NCI-H1417 treated with DMSO at 0.1 percent for 48 hours (cell line): ENCODE data around the gene DNAJB11.
"Not testable (repeated sequence)": the region's sequence is repeated elsewhere in the genome, so short reads cannot be mapped to it uniquely, and the experiment has no call there.

Source experiments
- DNase-seq: peaks from one replicate; lab custom pipeline; 2025; lab: John Stamatoyannopoulos, UW

The DNAJB11 gene

GRCh38 chr3:186570096-186570940 is at the start of gene DNAJB11:
Gene DNAJB11 (plus strand): TSS chr3:186570720. CDS start chr3:186570898, 178 bp downstream.
- DNase-seq: peak; percentile 99

- no peak for DNase-seq
These were observed 49.3 kb upstream of the DNAJB11 start for GRCh38 chr3:186520957-186521842.

- DNase-seq: no peak
These were observed 47.5 kb upstream of the DNAJB11 start for GRCh38 chr3:186523022-186523421.

- DNase-seq: no peak
These were observed 47.1 kb upstream of the DNAJB11 start for GRCh38 chr3:186523434-186523833.

- no peak for DNase-seq
These were observed 45.9 kb upstream of the DNAJB11 start for GRCh38 chr3:186524616-186525015.

GRCh38 chr3:186525369-186526255 is 44.9 kb upstream of the DNAJB11 start:
- no peak for DNase-seq

- no peak for DNase-seq
These were observed 44.3 kb upstream of the DNAJB11 start for GRCh38 chr3:186526256-186526606.

- no peak for DNase-seq
These were observed 41.1 kb upstream of the DNAJB11 start for GRCh38 chr3:186529201-186529999.

- no peak for DNase-seq
These were observed 40.1 kb upstream of the DNAJB11 start for GRCh38 chr3:186530415-186530814.

GRCh38 chr3:186531694-186532093 is 38.8 kb upstream of the DNAJB11 start:
- not testable (repeated sequence) for DNase-seq

- DNase-seq: no peak
These were observed 37.9 kb upstream of the DNAJB11 start for GRCh38 chr3:186532598-186533072.

GRCh38 chr3:186534113-186534669 is 36.3 kb upstream of the DNAJB11 start:
- DNase-seq: no peak

GRCh38 chr3:186536883-186537844 is 33.4 kb upstream of the DNAJB11 start:
- DNase-seq: no peak

GRCh38 chr3:186538779-186539178 is 31.7 kb upstream of the DNAJB11 start:
- DNase-seq: no peak

- DNase-seq: peak; percentile 15
These were observed 30.2 kb upstream of the DNAJB11 start for GRCh38 chr3:186540221-186540834.

GRCh38 chr3:186540835-186541226 is 29.7 kb upstream of the DNAJB11 start:
- no peak for DNase-seq

- DNase-seq: no peak
These were observed 26.2 kb upstream of the DNAJB11 start, which contains the start of gene CRYGS for GRCh38 chr3:186544281-186544680. Gene CRYGS (minus strand): TSS chr3:186544380. CDS start chr3:186544326, 54 bp downstream.

GRCh38 chr3:186549497-186549896 is 21.0 kb upstream of the DNAJB11 start:
- DNase-seq: no peak

GRCh38 chr3:186551387-186551786 is 19.1 kb upstream of the DNAJB11 start:
- DNase-seq: no peak
